Hypothalamus (tissue), 51 donors: ENCODE measurements around the gene OSBP2.
"Not testable (repeated sequence)": the region's sequence is repeated elsewhere in the genome, so short reads cannot be mapped to it uniquely, and the experiment has no call there.

Experiments
- DNase-seq, 51 donors: peaks; one replicate each; lab custom pipeline; 2025; lab: John Stamatoyannopoulos, UW

The OSBP2 gene

DNA sequence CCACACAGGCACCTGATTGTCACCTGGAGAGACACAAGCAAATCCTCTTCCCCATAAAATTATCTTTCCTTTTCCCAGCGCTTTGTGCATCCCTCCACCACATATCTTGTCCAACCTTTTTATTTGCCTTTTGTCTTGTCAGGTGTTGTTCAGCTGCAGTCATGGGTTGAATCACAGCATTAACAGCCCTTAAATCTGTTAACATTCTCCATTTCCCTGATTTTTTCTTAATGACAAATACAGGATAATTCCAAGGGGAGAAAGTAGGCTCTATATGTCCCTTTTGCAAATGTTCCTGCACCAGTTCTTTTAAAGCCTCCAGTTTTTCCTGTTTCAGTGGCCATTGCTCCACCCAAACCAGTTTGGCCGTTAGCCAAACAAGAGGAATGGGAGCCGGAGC lies 18.1 kb upstream of the OSBP2 start:
- not testable (repeated sequence) for DNase-seq

DNA sequence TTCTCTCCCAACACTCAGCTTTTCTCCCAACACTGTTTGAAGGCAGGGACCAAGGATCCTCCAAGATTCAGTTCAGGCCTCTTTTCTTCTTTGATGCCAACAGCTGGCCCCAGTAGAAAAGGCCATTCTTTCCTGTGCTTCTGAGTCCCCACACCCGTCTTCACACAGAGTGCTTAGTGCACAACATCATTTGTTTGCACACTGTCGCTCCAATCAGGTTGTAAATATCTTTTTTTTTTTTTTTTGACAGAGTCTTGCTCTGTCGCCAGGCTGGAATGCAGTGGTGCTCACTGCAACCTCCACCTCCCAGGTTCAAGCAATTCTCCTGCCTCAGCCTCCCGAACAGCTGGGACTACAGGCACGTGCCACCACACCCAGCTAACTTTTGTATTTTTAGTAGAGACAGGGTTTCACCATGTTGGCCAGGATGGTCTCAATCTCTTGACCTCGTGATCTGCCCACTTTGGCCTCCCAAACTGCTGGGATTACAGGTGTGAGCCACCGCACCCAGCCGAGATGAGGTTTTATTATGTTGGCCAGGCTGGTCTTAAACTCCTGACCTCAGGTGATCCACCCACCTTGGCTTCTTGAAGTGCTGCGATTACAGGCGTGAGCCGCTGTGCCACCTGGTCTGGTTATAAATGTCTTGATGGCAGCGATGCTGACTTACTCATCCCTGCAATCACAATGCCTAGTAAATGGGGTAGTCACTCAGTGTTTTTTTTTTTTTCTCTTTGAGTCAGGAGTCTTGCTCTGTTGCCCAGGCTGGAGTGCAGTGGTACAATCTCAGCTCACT lies 14.6 kb upstream of the OSBP2 start:
- DNase-seq, result not testable (repeated sequence)

DNA sequence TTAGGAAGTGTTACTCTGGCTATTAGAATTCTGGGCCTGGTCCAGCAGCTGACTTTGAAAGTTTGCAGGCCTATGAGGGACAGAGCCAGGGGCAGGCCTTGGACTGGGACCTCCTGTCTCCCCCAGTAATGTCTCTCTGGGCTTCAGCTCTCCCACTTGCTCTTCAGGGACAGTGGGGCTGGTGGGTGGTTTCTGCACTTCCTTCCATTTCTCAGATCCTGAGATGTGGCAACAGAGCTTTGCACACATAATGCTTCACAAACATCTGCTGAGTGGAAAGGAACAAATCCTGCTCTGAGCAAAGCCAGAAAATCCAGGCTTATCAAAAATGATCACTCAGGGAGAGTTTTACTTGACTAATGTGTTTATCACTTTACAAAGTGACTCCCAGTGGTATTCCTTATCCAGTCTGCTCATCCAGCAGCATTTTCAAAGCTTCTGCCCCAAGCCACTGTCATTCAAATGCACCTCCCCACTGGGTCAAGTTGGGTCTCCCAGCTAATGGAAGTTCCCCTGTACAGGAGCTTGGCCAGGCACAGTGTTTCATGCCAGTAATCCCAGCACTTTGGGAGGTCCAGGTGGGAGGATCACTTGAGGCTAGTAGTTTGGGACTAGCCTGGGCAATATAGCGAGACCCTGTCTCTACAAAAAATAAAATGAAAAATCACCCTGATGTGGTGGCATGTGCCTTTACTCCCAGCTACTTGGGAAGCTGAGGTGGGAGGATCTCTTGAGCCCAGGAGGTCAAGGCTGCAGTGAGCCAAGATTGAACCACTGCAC lies 13.5 kb upstream of the OSBP2 start:
- DNase-seq, result peak in 1 of 51 donors; percentile 41

DNA sequence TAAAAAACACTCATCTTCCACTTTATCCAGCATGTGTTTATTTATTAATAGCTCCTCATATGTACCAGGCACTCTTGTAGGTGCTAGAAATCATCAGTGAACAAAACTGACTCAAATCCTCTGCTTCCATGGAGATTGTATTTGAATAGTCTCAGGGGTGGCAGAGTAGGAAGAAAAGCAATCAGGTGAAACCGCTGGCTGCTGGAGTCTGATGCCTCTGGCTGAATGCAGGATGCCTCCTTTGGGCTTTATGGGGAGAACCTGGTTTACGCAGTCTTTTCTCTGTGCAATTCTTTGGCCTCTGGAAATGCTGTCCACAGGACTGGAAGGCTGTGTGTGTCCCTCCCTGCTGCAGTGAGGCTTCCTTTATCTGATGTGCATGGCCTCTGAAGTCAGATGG lies 12.8 kb upstream of the OSBP2 start:
- peak in 1 of 51 donors; percentile 39 for DNase-seq

DNA sequence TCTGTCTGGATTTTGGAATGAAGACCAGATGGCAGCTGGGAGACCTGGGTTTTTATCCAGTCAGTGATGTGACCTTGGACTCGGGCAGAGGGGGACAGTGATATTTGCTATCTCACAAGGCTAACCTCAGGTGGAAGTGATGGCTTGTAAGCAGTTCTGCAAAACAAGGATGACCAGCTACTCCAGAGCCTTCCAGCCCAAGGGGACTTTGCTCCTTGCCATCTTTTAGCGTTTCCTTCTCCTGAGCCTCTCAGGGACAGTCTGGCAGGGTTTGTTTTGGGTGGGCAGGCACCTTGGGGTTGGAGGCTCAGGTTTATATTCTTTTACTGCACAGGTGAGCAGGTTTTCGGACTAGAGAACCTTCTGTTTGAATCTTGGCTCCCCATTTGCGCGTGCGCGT lies 9.5 kb upstream of the OSBP2 start:
- DNase-seq, result no peak

DNA sequence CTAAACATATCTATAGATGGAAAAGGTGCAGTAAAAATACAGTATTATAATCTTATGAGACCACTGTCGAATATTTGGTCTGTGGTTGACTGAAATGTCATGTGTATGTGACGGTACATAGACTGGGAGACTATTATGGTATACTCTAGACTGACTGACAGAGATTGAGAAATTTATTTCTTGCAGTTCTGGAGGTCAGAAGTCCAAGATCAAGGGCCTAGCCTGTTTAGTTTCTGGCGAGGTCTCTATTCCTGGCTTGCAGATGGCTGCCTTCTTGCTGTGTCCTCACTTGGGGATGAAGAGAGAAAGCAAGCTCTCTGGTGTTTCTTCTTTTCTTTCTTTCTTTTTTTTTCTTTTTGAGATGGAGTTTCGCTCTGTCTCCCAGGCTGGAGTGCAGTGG lies 7.3 kb upstream of the OSBP2 start:
- no peak for DNase-seq

DNA sequence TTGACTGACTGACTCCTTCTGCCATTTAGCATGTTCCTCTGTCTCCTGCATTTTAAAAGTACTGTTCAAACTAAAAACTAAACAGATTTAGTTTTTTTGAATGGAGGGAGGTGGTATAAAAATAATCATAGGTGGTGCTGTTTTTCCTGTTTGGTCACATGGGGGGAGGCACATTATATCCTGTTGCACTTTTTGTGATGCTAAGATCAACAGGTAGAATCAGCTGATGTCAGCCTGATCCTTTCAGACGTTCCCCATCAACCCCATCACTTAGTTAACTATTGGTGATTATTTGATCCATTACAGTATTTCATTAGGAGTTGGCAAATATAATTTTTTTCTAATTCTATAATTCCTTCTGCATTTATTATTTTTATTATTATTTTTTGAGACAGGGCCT lies 5.1 kb upstream of the OSBP2 start:
- no peak for DNase-seq

DNA sequence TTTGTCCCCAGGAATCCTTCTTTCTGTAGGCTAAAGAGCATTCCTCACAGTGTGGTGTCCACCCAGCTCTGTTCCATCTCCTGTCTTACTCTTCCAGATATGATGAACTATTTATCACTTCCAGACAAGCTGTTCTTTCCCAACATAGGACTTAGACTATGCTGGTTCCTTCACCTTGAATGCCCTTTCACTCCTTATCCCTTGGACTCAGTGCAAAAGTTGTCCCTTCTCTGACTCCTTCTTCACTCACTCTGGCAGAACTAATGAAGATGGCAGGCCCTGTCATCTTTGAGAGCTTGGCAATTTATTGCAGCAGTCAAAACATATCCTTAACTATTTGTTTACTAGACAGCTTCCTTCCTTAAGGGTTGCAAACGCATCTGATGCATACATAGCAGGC lies 3.5 kb upstream of the OSBP2 start:
- no peak for DNase-seq

DNA sequence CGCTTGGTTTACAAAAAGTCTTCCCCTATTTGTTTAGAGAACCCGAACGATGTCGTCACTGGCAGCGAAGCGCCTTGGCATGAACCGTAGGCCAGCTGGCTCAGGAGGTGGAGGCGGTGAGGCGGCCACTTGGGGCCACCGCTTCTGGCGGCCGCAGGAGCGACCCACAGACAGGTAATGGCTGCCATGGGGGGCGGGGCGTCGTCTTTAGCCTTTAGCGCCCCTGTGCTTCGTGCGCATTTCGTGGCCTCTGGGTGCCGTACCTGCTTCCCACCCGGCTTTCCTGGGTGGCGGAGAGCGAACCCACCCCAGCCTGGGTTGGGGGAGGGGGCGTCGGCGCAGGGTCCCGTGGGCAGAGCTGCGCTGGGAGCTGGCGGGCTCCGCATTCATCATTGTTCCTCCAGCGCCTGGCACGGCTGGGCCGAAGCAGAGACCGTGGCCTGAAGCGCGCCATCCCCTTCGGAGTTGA lies 469 bp upstream of the OSBP2 start:
- DNase-seq, result peak in 44 of 51 donors; percentile 15 to 76 (median 51)

DNA sequence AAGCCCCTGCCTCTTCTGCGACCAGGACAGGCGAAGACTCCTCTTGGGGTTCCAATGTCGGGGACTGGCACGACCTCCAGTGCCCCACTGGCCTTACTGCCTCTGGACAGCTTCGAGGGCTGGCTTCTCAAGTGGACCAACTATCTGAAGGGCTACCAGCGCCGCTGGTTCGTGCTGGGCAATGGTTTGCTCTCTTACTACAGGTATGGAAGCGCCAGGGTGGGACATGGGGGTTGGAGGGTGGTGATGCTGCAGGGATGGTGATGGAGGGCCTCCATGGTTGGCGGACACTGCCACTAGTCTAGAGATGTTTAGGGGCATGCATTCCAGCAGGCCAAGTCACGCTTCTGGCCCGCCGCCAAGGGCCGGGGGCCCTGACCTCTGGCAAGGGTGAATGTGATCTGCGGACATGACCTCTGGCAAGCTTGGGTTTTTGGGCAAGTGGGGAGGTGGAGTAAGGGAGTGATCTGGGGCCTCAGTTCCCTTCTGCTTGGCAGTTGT lies 727 bp downstream of the OSBP2 start:
- peak in 28 of 51 donors; percentile 23 to 76 (median 42) for DNase-seq

DNA sequence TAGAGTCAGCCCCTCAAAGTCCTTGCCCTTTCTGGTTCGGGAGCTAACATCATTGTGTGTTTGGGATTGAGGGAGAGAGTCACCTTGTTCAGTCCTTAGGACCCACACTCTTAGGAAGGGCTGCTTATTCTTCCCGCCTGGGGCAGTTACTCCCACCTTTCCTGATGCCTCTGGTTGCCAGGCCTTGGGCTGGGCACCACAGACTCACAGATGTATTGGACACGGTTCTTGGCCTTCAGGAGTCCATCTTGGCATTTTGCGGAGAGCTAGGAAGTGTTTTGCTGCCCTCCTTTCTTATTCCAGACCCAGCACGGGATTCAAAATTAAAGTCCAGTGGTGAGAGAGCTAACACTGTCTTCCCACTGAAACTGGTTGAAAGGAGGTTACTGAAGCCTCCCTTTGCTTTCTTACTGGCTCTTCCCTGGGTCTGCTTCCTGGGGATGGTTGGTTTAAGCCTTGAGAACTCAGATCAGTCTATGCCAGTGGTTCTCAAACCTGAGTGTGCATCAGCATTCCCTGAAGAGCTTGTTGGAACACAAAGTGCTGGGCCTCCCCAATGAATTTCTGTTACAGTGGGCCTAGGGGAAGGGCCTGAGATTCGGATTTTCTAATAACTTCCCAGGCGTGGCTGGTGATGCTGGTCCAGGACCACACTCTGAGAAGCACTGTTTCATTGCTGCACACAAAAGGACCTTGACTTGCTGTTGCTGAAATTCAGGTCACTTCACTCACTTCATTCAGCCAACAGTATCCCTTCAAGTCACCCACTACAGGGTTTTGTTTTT lies 1.4 kb downstream of the OSBP2 start:
- DNase-seq, result peak in 2 of 51 donors; percentile 27 to 52

DNA sequence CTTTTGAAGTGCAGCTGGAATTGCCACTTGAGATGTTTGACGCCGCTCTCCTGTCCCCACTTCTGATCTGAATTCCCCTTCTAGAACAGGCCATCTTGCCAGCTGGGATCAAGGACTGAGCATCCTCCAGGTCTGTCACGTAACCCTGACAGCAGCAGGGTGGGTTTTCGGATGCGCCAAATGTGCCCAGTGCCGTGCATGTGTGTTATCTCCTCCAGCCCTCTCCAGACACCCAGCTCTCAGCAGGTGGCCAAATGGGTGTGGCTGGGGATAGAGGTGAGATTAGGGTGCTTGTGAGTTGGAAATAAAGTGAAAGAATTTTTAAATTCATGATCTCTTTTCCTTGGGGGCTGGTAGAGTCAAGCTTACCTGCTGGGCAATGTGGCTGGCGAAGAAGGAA lies 3.3 kb downstream of the OSBP2 start:
- no peak for DNase-seq

DNA sequence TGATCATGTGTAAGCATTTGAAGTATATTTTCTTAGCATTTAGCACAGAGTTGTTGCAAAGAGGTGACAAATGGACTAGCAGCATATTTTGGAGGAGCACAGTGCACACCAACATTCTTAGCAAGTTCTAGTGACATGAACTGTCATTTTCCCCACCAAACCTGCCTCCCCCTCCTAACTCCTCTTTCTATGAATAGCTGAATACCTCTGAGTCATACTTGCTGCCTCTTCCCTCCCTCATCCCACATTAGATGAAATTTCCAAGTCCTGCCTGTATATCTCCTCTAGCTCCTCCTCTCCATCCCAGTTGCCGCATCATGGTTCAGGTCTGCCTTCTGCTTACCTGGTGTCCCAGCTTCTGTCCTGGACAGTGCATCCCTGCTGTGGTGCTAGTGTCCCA lies 7.2 kb downstream of the OSBP2 start:
- DNase-seq, result peak in 1 of 51 donors; percentile 30

DNA sequence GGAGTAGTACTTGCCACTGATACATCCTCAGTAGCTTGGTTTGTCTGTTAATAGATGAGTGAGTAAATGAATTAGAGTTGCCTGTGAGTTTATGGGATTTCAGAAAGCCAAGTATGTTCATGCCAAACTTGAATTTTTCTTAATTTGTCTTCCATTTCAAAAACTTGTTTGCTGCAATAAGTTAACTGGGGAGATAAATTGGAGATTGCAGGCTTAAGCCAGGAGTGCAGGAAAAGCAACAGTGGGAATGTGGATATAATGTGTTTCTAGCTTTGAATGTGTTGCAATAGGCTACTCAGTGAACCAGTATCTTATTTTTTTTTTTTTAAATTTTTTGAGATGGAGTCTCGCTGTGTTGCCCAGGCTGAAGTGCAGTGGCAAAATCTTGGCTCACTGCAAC lies 8.2 kb downstream of the OSBP2 start:
- no peak for DNase-seq

DNA sequence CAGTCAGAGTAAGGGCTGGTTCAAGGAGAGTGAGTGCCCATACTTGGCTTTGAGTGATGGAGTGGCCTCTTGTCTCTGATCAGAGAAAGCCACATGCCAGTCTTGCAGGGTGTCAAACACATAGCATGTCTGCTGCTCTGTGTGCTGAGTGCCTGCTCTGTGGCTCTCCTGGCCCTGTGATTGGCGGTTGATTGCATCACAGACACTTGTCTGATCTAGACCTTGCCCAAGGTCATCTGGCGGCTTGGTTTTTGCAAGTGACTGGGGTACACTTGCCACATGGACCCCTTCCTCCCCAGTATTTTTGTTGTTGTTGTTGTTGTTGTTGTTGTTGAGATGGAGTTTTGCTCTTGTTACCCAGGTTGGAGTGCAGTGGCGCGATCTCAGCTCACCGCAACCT lies 10.3 kb downstream of the OSBP2 start:
- no peak for DNase-seq

DNA sequence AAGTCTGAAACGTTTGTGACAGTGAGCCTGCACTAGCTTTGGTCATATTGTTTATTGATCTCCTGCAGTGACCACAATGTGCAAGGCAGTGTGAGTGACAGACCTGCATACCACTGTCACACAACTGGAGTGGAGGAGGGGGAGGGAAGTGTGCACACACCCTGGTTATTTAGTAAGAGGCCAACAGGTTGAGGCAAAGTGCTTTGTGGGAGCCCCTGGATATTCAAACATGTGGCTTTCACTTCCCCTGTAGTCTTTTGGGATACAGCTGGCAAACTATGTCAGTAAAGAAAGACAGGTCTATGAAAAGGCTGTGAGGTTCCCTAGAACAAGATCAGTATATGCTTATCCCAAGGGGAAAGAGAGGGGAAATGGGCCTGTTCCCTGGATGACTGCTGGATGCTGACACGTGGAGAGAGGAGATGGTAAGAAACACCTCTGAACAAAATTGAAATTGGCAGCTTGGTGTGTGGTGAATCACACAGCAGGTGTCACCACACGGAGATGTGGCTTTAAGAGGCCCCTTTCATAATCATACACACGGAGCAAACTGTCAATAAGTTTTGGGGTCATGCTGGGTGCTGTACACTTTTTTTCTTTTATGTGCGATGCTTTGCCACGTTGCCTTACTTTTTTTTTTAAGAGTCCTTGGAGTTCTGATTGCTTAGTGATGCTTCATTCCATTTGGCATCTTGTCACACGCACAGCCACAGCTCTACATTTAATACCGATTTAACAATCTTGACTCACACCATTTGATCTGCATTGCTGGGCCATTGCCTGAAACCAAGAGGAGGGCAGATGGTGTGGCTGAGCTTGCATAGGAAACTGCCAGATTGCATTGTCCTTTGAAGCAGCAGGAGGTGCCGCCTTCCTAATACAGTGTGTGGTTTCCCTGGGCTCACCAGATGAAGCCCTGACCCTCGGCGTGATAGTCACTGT lies 11.3 kb downstream of the OSBP2 start:
- peak in 1 of 51 donors; percentile 32 for DNase-seq

DNA sequence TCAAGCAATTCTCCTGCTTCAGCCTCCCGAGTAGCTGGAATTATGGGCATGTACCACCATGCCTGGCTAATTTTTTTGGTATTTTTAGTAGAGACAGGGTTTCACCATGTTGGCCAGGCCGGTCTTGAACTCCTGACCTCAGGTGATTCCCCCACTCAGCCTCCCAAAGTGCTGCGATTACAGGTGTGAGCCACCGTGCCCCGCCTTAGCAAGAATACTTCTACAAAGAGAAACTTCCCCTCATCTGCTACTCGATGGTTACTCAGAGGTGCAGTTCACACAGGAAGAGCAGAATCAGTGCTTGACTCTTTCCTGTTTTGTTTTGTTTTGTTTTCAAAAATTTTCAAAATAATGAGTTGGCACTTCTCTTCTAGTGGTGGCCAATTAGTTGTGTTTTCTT lies 15.3 kb downstream of the OSBP2 start:
- DNase-seq, result not testable (repeated sequence)

DNA sequence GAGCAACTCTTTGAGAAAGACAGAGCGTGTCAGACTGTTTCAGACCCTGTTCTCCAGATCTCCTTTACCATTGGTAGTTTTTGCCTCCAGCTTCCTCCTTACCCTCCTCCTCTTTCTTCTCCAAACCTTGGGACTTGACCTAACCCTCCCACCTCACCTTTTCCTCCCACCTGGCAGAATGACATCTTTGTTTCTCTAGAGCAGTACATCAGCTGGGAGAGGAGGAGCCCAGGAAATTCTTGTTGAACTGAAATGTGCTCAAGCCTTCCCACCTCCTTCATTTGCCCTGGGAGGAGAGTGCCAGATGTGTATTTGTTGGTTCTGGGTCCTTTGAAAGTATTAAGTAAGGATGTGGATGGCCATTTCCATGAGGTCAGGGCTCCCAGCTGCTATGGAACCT lies 17.4 kb downstream of the OSBP2 start:
- DNase-seq, result no peak

DNA sequence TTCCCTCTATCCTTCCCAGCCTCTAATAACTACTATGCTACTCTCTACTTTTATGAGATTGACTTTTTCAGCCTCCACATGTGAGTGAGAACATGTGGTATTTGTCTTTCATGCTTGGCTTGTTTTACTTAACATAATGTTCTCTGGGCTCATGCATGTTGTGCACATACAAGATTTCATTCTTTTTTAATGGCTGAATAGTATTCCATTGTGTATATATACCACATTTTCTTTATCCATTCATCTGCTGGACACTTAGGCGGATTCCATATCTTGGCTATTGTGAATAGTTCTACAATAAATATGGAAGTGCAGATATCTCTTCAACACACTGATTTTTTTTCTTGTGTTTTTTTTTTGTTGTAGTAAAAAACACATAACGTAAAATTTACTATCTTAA lies 19.4 kb downstream of the OSBP2 start:
- no peak for DNase-seq
